ENCODE measurements around the gene RNF148. TPM values are rescaled to one million over a fixed set of nuclear protein-coding genes. Genes with fewer than 3 reads are reported as not detected.
"Not testable (repeated sequence)": the region's sequence is repeated elsewhere in the genome, so short reads cannot be mapped to it uniquely, and the experiment has no call there.

Gene RNF148
- total RNA-seq, 2 donors from 2014 or later: 0.95 TPM; not detected in 1

- Mint-ChIP-seq H3K27ac (peak overlapping the region; percentile 92), H3K4me3 (no peak overlapping the region), H3K4me1 (peaks cover 9% of the 10 kb centered on the region)
Measured at GRCh38 chr7:122679813-122680212, 22.9 kb downstream of the RNF148 start.

GRCh38 chr7:122679269-122679709 is 23.4 kb downstream of the RNF148 start:
- Mint-ChIP-seq H3K9me3 (peaks cover 32% of the 10 kb centered on the region), H3K27ac (peak overlapping the region; percentile 92)
- not testable (repeated sequence) for H3K27me3 Mint-ChIP-seq (ENCODE audit: insufficient read depth); H3K9ac ChIP-seq (ENCODE audit: extremely low read depth, low read length, poor library complexity, severe bottlenecking); H3K36me3 Mint-ChIP-seq (ENCODE audit: low read depth); H3K27me3 ChIP-seq (ENCODE audit: control insufficient read depth, insufficient read depth, low read length, poor library complexity, severe bottlenecking); H3K36me3 ChIP-seq (ENCODE audit: control insufficient read depth, insufficient read depth, low read length); H3K4me1 ChIP-seq (ENCODE audit: control insufficient read depth, insufficient read depth, low read length); H3K4me1 Mint-ChIP-seq; H3K4me3 ChIP-seq (ENCODE audit: low read length); H3K4me3 Mint-ChIP-seq; H3K27ac ChIP-seq (ENCODE audit: low read depth, low read length)
- peak; percentile 91 for DNase-seq
- H3K9me3 ChIP-seq (ENCODE audit: control insufficient read depth, low read length): peaks cover 11% of the 10 kb centered on the region
- WGBS, 2 experiments (ENCODE audit: insufficient coverage in 1 of 2, insufficient read length in 1 of 2): 61 to 69% methylated on average over 7 to 9 of the region's 9 CpGs

More at GRCh38 chr7:122679813-122680212, 22.9 kb downstream of the RNF148 start:
- Histone ChIP-seq H3K27ac (ENCODE audit: low read depth, low read length) (no peak overlapping the region), H3K4me1 (ENCODE audit: control insufficient read depth, insufficient read depth, low read length) (no peaks in the 10 kb centered on the region), H3K9ac (ENCODE audit: extremely low read depth, low read length, poor library complexity, severe bottlenecking) (no peak overlapping the region), H3K27me3 (ENCODE audit: control insufficient read depth, insufficient read depth, low read length, poor library complexity, severe bottlenecking) (no peaks in the 10 kb centered on the region), H3K36me3 (ENCODE audit: control insufficient read depth, insufficient read depth, low read length) (no peaks in the 10 kb centered on the region), H3K9me3 (ENCODE audit: control insufficient read depth, low read length) (peaks cover 11% of the 10 kb centered on the region), H3K4me3 (ENCODE audit: low read length) (no peak overlapping the region)
- TF ChIP-seq CTCF (conservative IDR thresholded peaks at IDR 0.05): no peak
- H3K9me3 Mint-ChIP-seq: peaks cover 28% of the 10 kb centered on the region
- 95% methylated on average over 1 of the region's 1 CpG; no CpG with 5 or more reads in 1 of the 2 experiments for WGBS, 2 experiments (ENCODE audit: insufficient coverage in 1 of 2, insufficient read length in 1 of 2)
- no peak for DNase-seq
- H3K27me3 Mint-ChIP-seq (ENCODE audit: insufficient read depth): no peaks in the 10 kb centered on the region
- peaks cover 4% of the 10 kb centered on the region for H3K36me3 Mint-ChIP-seq (ENCODE audit: low read depth)

GRCh38 chr7:122677149-122677548 is 25.6 kb downstream of the RNF148 start:
- H3K36me3 ChIP-seq (ENCODE audit: control insufficient read depth, insufficient read depth, low read length): no peaks in the 10 kb centered on the region
- DNase-seq: no peak
- H3K4me3 Mint-ChIP-seq: no peak overlapping the region
- H3K4me3 ChIP-seq (ENCODE audit: low read length): no peak overlapping the region
- no peaks in the 10 kb centered on the region for H3K4me1 ChIP-seq (ENCODE audit: control insufficient read depth, insufficient read depth, low read length)
- H3K4me1 Mint-ChIP-seq: peaks cover 17% of the 10 kb centered on the region
- H3K9ac ChIP-seq (ENCODE audit: extremely low read depth, low read length, poor library complexity, severe bottlenecking): no peak overlapping the region
- peaks cover 10% of the 10 kb centered on the region for H3K36me3 Mint-ChIP-seq (ENCODE audit: low read depth)
- no peak overlapping the region for H3K27ac Mint-ChIP-seq
- H3K27me3 Mint-ChIP-seq (ENCODE audit: insufficient read depth): peaks cover 5% of the 10 kb centered on the region
- H3K9me3 ChIP-seq (ENCODE audit: control insufficient read depth, low read length): peaks cover 11% of the 10 kb centered on the region
- no peak for TF ChIP-seq CTCF (conservative IDR thresholded peaks at IDR 0.05)
- no peak overlapping the region for H3K27ac ChIP-seq (ENCODE audit: low read depth, low read length)
- peaks cover 41% of the 10 kb centered on the region for H3K9me3 Mint-ChIP-seq
- WGBS, 2 experiments (ENCODE audit: insufficient coverage in 1 of 2, insufficient read length in 1 of 2): 65 to 80% methylated on average over 1 of the region's 1 CpG
- H3K27me3 ChIP-seq (ENCODE audit: control insufficient read depth, insufficient read depth, low read length, poor library complexity, severe bottlenecking): no peaks in the 10 kb centered on the region

GRCh38 chr7:122676466-122676865 is 26.3 kb downstream of the RNF148 start:
- Histone ChIP-seq H3K36me3 (ENCODE audit: control insufficient read depth, insufficient read depth, low read length) (no peaks in the 10 kb centered on the region), H3K4me3 (ENCODE audit: low read length) (no peak overlapping the region), H3K9ac (ENCODE audit: extremely low read depth, low read length, poor library complexity, severe bottlenecking) (no peak overlapping the region), H3K27me3 (ENCODE audit: control insufficient read depth, insufficient read depth, low read length, poor library complexity, severe bottlenecking) (no peaks in the 10 kb centered on the region), H3K4me1 (ENCODE audit: control insufficient read depth, insufficient read depth, low read length) (no peaks in the 10 kb centered on the region), H3K9me3 (ENCODE audit: control insufficient read depth, low read length) (peaks cover 11% of the 10 kb centered on the region), H3K27ac (ENCODE audit: low read depth, low read length) (no peak overlapping the region)
- Mint-ChIP-seq H3K36me3 (ENCODE audit: low read depth) (peaks cover 10% of the 10 kb centered on the region), H3K4me1 (peaks cover 22% of the 10 kb centered on the region), H3K27me3 (ENCODE audit: insufficient read depth) (peaks cover 5% of the 10 kb centered on the region), H3K9me3 (peaks cover 41% of the 10 kb centered on the region), H3K27ac (no peak overlapping the region), H3K4me3 (no peak overlapping the region)
- 89 to 100% methylated on average over 1 to 2 of the region's 2 CpGs for WGBS, 2 experiments (ENCODE audit: insufficient coverage in 1 of 2, insufficient read length in 1 of 2)
- TF ChIP-seq CTCF (conservative IDR thresholded peaks at IDR 0.05): no peak
- no peak for DNase-seq
